ENCODE data around the gene SLU7. TPM values are rescaled to one million over a fixed set of nuclear protein-coding genes. Genes with fewer than 3 reads are reported as not detected.

The SLU7 gene
- total RNA-seq, 2 experiments from 2014 or later = 32.2 to 46.2 TPM

DNA sequence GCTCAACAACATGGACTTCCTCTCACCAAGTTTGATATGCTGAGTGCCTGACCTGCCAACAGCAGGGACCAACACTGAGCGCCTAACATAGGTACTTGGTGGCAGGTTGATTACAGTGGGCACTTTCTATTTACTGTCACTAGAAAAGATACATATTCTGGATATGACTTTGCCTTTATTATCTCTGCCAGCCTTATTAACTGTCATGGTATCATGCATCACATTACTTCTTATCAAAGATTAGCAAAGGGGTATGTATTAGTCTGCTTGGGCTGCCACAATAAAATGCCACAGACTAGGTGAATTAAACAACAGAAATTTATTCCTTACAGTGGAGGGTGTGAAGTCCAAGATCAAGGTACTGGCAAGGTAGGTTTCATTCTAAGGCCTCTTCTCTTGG is 34.2 kb downstream of the SLU7 start:
- H3K4me1 ChIP-seq (ENCODE audit: insufficient read depth, low read length, poor library complexity, severe bottlenecking) = peaks cover 3% of the 10 kb centered on the region
- intact Hi-C loops (cut with micrococcal nuclease; ENCODE audit: unreplicated experiment) = loop anchor here (5.0 kb wide), 1 partner anchor 302 kb away; no protein-coding TSS in a partner anchor
- TF ChIP-seq, protein P1, sequence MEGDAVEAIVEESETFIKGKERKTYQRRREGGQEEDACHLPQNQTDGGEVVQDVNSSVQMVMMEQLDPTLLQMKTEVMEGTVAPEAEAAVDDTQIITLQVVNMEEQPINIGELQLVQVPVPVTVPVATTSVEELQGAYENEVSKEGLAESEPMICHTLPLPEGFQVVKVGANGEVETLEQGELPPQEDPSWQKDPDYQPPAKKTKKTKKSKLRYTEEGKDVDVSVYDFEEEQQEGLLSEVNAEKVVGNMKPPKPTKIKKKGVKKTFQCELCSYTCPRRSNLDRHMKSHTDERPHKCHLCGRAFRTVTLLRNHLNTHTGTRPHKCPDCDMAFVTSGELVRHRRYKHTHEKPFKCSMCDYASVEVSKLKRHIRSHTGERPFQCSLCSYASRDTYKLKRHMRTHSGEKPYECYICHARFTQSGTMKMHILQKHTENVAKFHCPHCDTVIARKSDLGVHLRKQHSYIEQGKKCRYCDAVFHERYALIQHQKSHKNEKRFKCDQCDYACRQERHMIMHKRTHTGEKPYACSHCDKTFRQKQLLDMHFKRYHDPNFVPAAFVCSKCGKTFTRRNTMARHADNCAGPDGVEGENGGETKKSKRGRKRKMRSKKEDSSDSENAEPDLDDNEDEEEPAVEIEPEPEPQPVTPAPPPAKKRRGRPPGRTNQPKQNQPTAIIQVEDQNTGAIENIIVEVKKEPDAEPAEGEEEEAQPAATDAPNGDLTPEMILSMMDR (conservative IDR thresholded peaks at IDR 0.05; ENCODE audit: low read length) = no peak
- no peak for TF ChIP-seq EZH2phosphoT487 (IDR thresholded peaks at IDR 0.05; ENCODE audit: borderline replicate concordance, low read depth, low read length)
- H4K20me1 ChIP-seq (ENCODE audit: insufficient read depth, low read length) = no peaks in the 10 kb centered on the region
- H3K4me2 ChIP-seq (ENCODE audit: low read length) = no peak overlapping the region
- no peaks in the 10 kb centered on the region for H3K9me2 ChIP-seq (ENCODE audit: insufficient read depth, low read length)
- H3K79me2 ChIP-seq (ENCODE audit: insufficient read depth, low read depth, low read length) = no peaks in the 10 kb centered on the region
- ChIA-PET CTCF (ENCODE audit: unreplicated experiment) (no interaction called here), POLR2A (no interaction called here)
- no peak overlapping the region for H2AFZ ChIP-seq (ENCODE audit: low read length)
- no peaks in the 10 kb centered on the region for H3K36me3 ChIP-seq (ENCODE audit: insufficient read depth, low read length)
- peaks cover 9% of the 10 kb centered on the region for H3K9me3 ChIP-seq (ENCODE audit: low read length)
- H3K4me3 ChIP-seq (ENCODE audit: low read depth, low read length, poor library complexity, severe bottlenecking) = no peak overlapping the region
- H3K27ac ChIP-seq (ENCODE audit: low read depth, low read length, poor library complexity, severe bottlenecking) = no peak overlapping the region
- DNase-seq (ENCODE audit: low spot score) = no peak
- BruUV-seq (replicated peaks) = no TSS peak

DNA sequence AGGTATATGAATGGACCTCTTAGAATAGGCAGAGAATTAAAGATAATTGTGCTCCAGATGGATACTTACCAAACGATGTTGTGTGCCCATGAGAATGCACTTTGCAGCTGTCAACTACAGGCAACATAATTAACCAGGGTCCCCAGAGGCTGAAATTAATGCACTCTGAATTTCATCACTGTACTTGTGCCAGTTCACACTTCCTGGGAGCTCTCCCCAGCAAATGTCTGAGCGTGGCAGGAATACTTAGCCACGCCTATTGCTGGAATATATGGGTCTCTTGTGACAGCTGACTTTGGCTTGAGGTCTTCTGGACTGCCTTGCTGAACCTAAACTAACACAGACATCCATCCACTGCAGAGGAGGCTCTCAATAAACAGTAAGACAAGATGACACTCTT is 36.5 kb downstream of the SLU7 start:
- H4K20me1 ChIP-seq (ENCODE audit: insufficient read depth, low read length) = no peaks in the 10 kb centered on the region
- H3K36me3 ChIP-seq (ENCODE audit: insufficient read depth, low read length) = no peaks in the 10 kb centered on the region
- peaks cover 3% of the 10 kb centered on the region for H3K4me1 ChIP-seq (ENCODE audit: insufficient read depth, low read length, poor library complexity, severe bottlenecking)
- no peak overlapping the region for H2AFZ ChIP-seq (ENCODE audit: low read length)
- ChIA-PET CTCF (ENCODE audit: unreplicated experiment) (no interaction called here), POLR2A (no interaction called here)
- H3K79me2 ChIP-seq (ENCODE audit: insufficient read depth, low read depth, low read length) = no peaks in the 10 kb centered on the region
- no peak for DNase-seq (ENCODE audit: low spot score)
- H3K27ac ChIP-seq (ENCODE audit: low read depth, low read length, poor library complexity, severe bottlenecking) = no peak overlapping the region
- no peak for TF ChIP-seq EZH2phosphoT487 (IDR thresholded peaks at IDR 0.05; ENCODE audit: borderline replicate concordance, low read depth, low read length)
- TF ChIP-seq, protein P1 (conservative IDR thresholded peaks at IDR 0.05; ENCODE audit: low read length) = no peak
- H3K4me2 ChIP-seq (ENCODE audit: low read length) = no peak overlapping the region
- no TSS peak for BruUV-seq (replicated peaks)
- no peak overlapping the region for H3K4me3 ChIP-seq (ENCODE audit: low read depth, low read length, poor library complexity, severe bottlenecking)
- no peaks in the 10 kb centered on the region for H3K9me2 ChIP-seq (ENCODE audit: insufficient read depth, low read length)
- peaks cover 3% of the 10 kb centered on the region; the same call in 1 of the 2 replicates for H3K9me3 ChIP-seq (ENCODE audit: low read length)
- intact Hi-C loops (cut with micrococcal nuclease; ENCODE audit: unreplicated experiment) = no loop called here

DNA sequence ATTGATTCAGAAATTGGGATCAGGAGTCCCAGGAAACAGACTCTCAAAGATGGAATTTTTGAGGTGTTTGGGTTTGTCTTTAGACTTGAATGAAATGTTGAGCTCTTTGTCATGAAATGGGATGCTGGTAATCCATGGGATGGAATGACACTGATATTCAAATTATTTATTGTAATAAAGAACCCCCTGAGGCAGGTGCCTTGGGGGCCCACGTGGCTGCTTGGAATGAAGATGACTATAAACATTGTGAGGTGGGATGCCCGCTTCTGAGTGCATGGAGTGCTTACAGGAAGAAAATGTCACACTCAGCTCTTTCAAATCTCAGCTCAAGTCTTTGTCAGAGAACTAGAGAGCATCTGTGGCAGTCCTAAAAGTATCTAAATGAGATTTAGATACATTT is 38.8 kb downstream of the SLU7 start:
- ChIA-PET POLR2A (interaction anchor here (0.8 to 1.2 kb wide), 2 partner anchors 16 to 212 kb away, joined by 3 read pairs; no protein-coding TSS in a partner anchor), CTCF (ENCODE audit: unreplicated experiment) (no interaction called here)
- no peaks in the 10 kb centered on the region for H4K20me1 ChIP-seq (ENCODE audit: insufficient read depth, low read length)
- no peak overlapping the region for H3K4me3 ChIP-seq (ENCODE audit: low read depth, low read length, poor library complexity, severe bottlenecking)
- no peak overlapping the region for H2AFZ ChIP-seq (ENCODE audit: low read length)
- H3K4me2 ChIP-seq (ENCODE audit: low read length) = no peak overlapping the region
- H3K36me3 ChIP-seq (ENCODE audit: insufficient read depth, low read length) = no peaks in the 10 kb centered on the region
- no peaks in the 10 kb centered on the region for H3K79me2 ChIP-seq (ENCODE audit: insufficient read depth, low read depth, low read length)
- TF ChIP-seq EZH2phosphoT487 (IDR thresholded peaks at IDR 0.05; ENCODE audit: borderline replicate concordance, low read depth, low read length) = no peak
- TF ChIP-seq, protein P1 (conservative IDR thresholded peaks at IDR 0.05; ENCODE audit: low read length) = no peak
- intact Hi-C loops (cut with micrococcal nuclease; ENCODE audit: unreplicated experiment) = no loop called here
- no peak overlapping the region for H3K27ac ChIP-seq (ENCODE audit: low read depth, low read length, poor library complexity, severe bottlenecking)
- H3K9me3 ChIP-seq (ENCODE audit: low read length) = no peaks in the 10 kb centered on the region
- H3K9me2 ChIP-seq (ENCODE audit: insufficient read depth, low read length) = no peaks in the 10 kb centered on the region
- no TSS peak for BruUV-seq (replicated peaks)
- peaks cover 3% of the 10 kb centered on the region for H3K4me1 ChIP-seq (ENCODE audit: insufficient read depth, low read length, poor library complexity, severe bottlenecking)
- DNase-seq (ENCODE audit: low spot score) = no peak

All from OCI-LY7 (cell line).